ENCODE data around the gene TRPM7.

TRPM7 gene

DNA sequence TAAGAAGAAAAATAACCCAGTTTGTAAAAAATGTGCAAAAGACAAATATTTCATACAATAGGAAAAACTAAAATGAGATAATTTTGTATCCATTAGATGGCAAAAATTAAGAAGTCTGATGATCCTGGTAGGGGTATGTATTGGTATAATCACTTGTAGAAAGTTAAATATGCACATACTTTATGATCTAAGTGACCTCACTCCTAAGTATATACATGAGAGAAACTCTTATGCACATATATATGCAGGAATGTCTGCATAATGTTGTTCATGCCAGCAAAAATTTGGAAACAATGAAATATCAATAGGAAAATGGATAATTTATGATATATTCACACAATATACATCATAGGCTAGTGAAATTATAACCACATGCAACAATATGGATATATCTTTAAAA lies 173.6 kb downstream of the TRPM7 start:
- no peak for DNase-seq (ENCODE audit: low read depth)
- no peak overlapping the region for H3K4me3 ChIP-seq (ENCODE audit: low read depth, low read length)
